Ishikawa (cell line): ENCODE measurements around the gene PDE4D.

Source experiments
- CEBPB ChIP-seq: IDR thresholded peaks from 2 replicates; pipeline ENCODE4 v1.6.1; 2012
- CREB1 ChIP-seq: IDR thresholded peaks from 2 replicates; pipeline ENCODE4 v1.6.1; 2012; ENCODE audit warnings: low read depth
- EP300 ChIP-seq: IDR thresholded peaks from 2 replicates; pipeline ENCODE4 v1.6.1; 2012; ENCODE audit warnings: borderline replicate concordance
- NFIC ChIP-seq: IDR thresholded peaks from 2 replicates; pipeline ENCODE4 v1.6.1; 2012
- TAF1 ChIP-seq: IDR thresholded peaks from 2 replicates; pipeline ENCODE4 v1.6.1; 2012; ENCODE audit warnings: low read depth, mild to moderate bottlenecking
- TEAD4 ChIP-seq: IDR thresholded peaks from 2 replicates; pipeline ENCODE4 v1.6.1; 2012
- ZBTB7A ChIP-seq: IDR thresholded peaks from 2 replicates; pipeline ENCODE4 v1.6.1; 2012; ENCODE audit warnings: low read depth
- TF ChIP-seq, protein P1 (sequence below): IDR thresholded peaks from 2 replicates; pipeline ENCODE4 v1.6.1; 2012
- TF ChIP-seq, protein P2 (sequence below): IDR thresholded peaks from 2 replicates; pipeline ENCODE4 v1.6.1; 2012
- TF ChIP-seq, protein P3 (sequence below): IDR thresholded peaks from 2 replicates; pipeline ENCODE4 v1.6.1; 2012; ENCODE audit warnings: low read depth, mild to moderate bottlenecking

DNA sequence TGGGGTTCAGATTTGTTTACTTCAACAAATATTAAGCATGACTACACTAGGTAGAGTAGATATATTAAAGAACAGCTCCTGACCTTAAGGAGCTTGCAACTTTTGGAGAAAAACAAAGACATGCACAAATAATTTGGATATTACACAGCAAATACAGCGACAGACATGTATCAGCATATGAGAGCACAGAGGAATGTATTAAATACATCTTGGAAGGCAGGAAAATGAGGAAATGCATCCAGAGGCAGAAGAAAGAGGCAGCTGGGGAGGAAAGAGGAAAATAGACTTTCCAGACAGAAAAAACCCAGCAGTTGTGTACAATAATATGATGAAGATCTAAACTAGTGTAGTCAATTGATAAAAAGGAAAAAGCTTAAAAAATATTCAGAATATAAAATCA, 392.2 kb downstream of the PDE4D start:
- TF ChIP-seq, protein P1, sequence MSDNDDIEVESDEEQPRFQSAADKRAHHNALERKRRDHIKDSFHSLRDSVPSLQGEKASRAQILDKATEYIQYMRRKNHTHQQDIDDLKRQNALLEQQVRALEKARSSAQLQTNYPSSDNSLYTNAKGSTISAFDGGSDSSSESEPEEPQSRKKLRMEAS: no peak
- TF ChIP-seq, protein P2, sequence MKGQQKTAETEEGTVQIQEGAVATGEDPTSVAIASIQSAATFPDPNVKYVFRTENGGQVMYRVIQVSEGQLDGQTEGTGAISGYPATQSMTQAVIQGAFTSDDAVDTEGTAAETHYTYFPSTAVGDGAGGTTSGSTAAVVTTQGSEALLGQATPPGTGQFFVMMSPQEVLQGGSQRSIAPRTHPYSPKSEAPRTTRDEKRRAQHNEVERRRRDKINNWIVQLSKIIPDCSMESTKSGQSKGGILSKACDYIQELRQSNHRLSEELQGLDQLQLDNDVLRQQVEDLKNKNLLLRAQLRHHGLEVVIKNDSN: no peak
- TF ChIP-seq TAF1 (no peak), CEBPB (no peak), CREB1 (no peak), TEAD4 (no peak), EP300 (no peak), ZBTB7A (no peak), NFIC (no peak)
- TF ChIP-seq, protein P3, sequence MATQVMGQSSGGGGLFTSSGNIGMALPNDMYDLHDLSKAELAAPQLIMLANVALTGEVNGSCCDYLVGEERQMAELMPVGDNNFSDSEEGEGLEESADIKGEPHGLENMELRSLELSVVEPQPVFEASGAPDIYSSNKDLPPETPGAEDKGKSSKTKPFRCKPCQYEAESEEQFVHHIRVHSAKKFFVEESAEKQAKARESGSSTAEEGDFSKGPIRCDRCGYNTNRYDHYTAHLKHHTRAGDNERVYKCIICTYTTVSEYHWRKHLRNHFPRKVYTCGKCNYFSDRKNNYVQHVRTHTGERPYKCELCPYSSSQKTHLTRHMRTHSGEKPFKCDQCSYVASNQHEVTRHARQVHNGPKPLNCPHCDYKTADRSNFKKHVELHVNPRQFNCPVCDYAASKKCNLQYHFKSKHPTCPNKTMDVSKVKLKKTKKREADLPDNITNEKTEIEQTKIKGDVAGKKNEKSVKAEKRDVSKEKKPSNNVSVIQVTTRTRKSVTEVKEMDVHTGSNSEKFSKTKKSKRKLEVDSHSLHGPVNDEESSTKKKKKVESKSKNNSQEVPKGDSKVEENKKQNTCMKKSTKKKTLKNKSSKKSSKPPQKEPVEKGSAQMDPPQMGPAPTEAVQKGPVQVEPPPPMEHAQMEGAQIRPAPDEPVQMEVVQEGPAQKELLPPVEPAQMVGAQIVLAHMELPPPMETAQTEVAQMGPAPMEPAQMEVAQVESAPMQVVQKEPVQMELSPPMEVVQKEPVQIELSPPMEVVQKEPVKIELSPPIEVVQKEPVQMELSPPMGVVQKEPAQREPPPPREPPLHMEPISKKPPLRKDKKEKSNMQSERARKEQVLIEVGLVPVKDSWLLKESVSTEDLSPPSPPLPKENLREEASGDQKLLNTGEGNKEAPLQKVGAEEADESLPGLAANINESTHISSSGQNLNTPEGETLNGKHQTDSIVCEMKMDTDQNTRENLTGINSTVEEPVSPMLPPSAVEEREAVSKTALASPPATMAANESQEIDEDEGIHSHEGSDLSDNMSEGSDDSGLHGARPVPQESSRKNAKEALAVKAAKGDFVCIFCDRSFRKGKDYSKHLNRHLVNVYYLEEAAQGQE: no peak
